ENCODE data around the gene GALNT9.
A peak's percentile ranks its signal among the peaks of the same experiment; 100 is the strongest.

Gene GALNT9

GRCh38 chr12:132169376-132169775 is 160.0 kb downstream of the GALNT9 start:
- DNase-seq (ENCODE audit: low read depth): no peak

- DNase-seq (ENCODE audit: low read depth): no peak
Measured at GRCh38 chr12:132168311-132169031, 160.9 kb downstream of the GALNT9 start.

GRCh38 chr12:132167611-132168310 is 161.6 kb downstream of the GALNT9 start:
- no peak for DNase-seq (ENCODE audit: low read depth)

- no peak for DNase-seq (ENCODE audit: low read depth)
Measured at GRCh38 chr12:132166801-132167591, 162.4 kb downstream of the GALNT9 start.

- no peak for DNase-seq (ENCODE audit: low read depth)
Measured at GRCh38 chr12:132166093-132166492, 163.3 kb downstream of the GALNT9 start.

GRCh38 chr12:132165584-132165983 is 163.8 kb downstream of the GALNT9 start:
- DNase-seq (ENCODE audit: low read depth): no peak

GRCh38 chr12:132164426-132164825 is 165.0 kb downstream of the GALNT9 start:
- DNase-seq (ENCODE audit: low read depth): no peak

GRCh38 chr12:132163911-132164288 is 165.5 kb downstream of the GALNT9 start:
- no peak for DNase-seq (ENCODE audit: low read depth)

GRCh38 chr12:132163041-132163910 is 166.1 kb downstream of the GALNT9 start:
- no peak for DNase-seq (ENCODE audit: low read depth)

- DNase-seq (ENCODE audit: low read depth): peak; percentile 86
Measured at GRCh38 chr12:132162508-132163031, 166.8 kb downstream of the GALNT9 start.

- no peak for DNase-seq (ENCODE audit: low read depth)
Measured at GRCh38 chr12:132161796-132162507, 167.4 kb downstream of the GALNT9 start.

GRCh38 chr12:132161036-132161781 is 168.2 kb downstream of the GALNT9 start:
- peak; percentile 65 for DNase-seq (ENCODE audit: low read depth)

GRCh38 chr12:132160601-132161035 is 168.8 kb downstream of the GALNT9 start:
- DNase-seq (ENCODE audit: low read depth): no peak

GRCh38 chr12:132160016-132160415 is 169.4 kb downstream of the GALNT9 start:
- DNase-seq (ENCODE audit: low read depth): no peak

GRCh38 chr12:132159555-132160003 is 169.8 kb downstream of the GALNT9 start:
- no peak for DNase-seq (ENCODE audit: low read depth)

GRCh38 chr12:132158677-132159554 is 170.5 kb downstream of the GALNT9 start:
- DNase-seq (ENCODE audit: low read depth): no peak

- DNase-seq (ENCODE audit: low read depth): no peak
Measured at GRCh38 chr12:132157733-132158409, 171.5 kb downstream of the GALNT9 start.

GRCh38 chr12:132156573-132157325 is 172.6 kb downstream of the GALNT9 start:
- DNase-seq (ENCODE audit: low read depth): no peak
